NCI-H2227 treated with DMSO at 0.1 percent for 48 hours (cell line): ENCODE data around the gene NPHP1.
A peak's percentile ranks its signal among the peaks of the same experiment; 100 is the strongest.
"Not testable (repeated sequence)": the region's sequence is repeated elsewhere in the genome, so short reads cannot be mapped to it uniquely, and the experiment has no call there.

ENCODE experiments used
- DNase-seq: peaks from one replicate; lab custom pipeline; 2025; lab: John Stamatoyannopoulos, UW

NPHP1 gene

GRCh38 chr2:110204408-110205385 lies at the start of gene NPHP1:
Gene NPHP1, minus strand, starts transcription at chr2:110205013. Its CDS starts 45 bp downstream, at chr2:110204968.
- DNase-seq, result peak; percentile 79

- DNase-seq, result not testable (repeated sequence)
Measured at GRCh38 chr2:110248081-110248795, 43.4 kb upstream of the NPHP1 start.

- DNase-seq, result not testable (repeated sequence)
Measured at GRCh38 chr2:110245488-110246435, 40.9 kb upstream of the NPHP1 start.

GRCh38 chr2:110243283-110243682 lies 38.5 kb upstream of the NPHP1 start:
- not testable (repeated sequence) for DNase-seq

GRCh38 chr2:110234514-110234913 lies 29.7 kb upstream of the NPHP1 start:
- not testable (repeated sequence) for DNase-seq

- not testable (repeated sequence) for DNase-seq
Measured at GRCh38 chr2:110229886-110230285, 25.1 kb upstream of the NPHP1 start.

- not testable (repeated sequence) for DNase-seq
Measured at GRCh38 chr2:110222626-110223025, 17.8 kb upstream of the NPHP1 start.

- no peak for DNase-seq
Measured at GRCh38 chr2:110221938-110222337, 17.1 kb upstream of the NPHP1 start.

- no peak for DNase-seq
Measured at GRCh38 chr2:110220190-110220564, 15.4 kb upstream of the NPHP1 start.

- DNase-seq, result no peak
Measured at GRCh38 chr2:110219496-110220189, 14.8 kb upstream of the NPHP1 start.

GRCh38 chr2:110218889-110219288 lies 14.1 kb upstream of the NPHP1 start:
- DNase-seq, result not testable (repeated sequence)

- no peak for DNase-seq
Measured at GRCh38 chr2:110216803-110217202, 12.0 kb upstream of the NPHP1 start.

- no peak for DNase-seq
Measured at GRCh38 chr2:110216199-110216598, 11.4 kb upstream of the NPHP1 start.

GRCh38 chr2:110215566-110216158 lies 10.8 kb upstream of the NPHP1 start:
- DNase-seq, result no peak

GRCh38 chr2:110215091-110215490 lies 10.3 kb upstream of the NPHP1 start:
- DNase-seq, result no peak

GRCh38 chr2:110213522-110213921 lies 8.7 kb upstream of the NPHP1 start:
- not testable (repeated sequence) for DNase-seq

GRCh38 chr2:110211938-110212858 lies 7.4 kb upstream of the NPHP1 start, which contains the start of gene MTLN:
Gene MTLN, minus strand, starts transcription at chr2:110212547. Its CDS starts 22 bp downstream, at chr2:110212525.
- peak; percentile 65 for DNase-seq

GRCh38 chr2:110205660-110206455 lies 1.0 kb upstream of the NPHP1 start:
- DNase-seq, result no peak

- DNase-seq, result no peak
Measured at GRCh38 chr2:110198016-110198415, 6.8 kb downstream of the NPHP1 start.
